ENCODE data around the gene PALLD. TPM values are rescaled to one million over a fixed set of nuclear protein-coding genes. Genes with fewer than 3 reads are reported as not detected.

The PALLD gene
- total RNA-seq, 1 experiment from 2014 or later = 26.7 TPM

GRCh38 chr4:168731006-168731636, 234.3 kb downstream of the PALLD start:
- H3K4me3 ChIP-seq (ENCODE audit: low read length) = no peak overlapping the region
- intact Hi-C loops (cut with micrococcal nuclease) = no loop called here
- BruUV-seq (replicated peaks) = no TSS peak
- no peaks in the 10 kb centered on the region for H3K9me3 ChIP-seq (ENCODE audit: low read length)
- H3K27me3 ChIP-seq (ENCODE audit: low read length) = no peaks in the 10 kb centered on the region
- H3K27ac ChIP-seq (ENCODE audit: low read length) = no peak overlapping the region
- CTCF ChIA-PET = no interaction called here
- no peaks in the 10 kb centered on the region for H3K4me1 ChIP-seq (ENCODE audit: insufficient read depth, low read length)
- no peak overlapping the region for H2AFZ ChIP-seq (ENCODE audit: low read length)
- H3K4me2 ChIP-seq (ENCODE audit: low read length) = no peak overlapping the region
- H3K36me3 ChIP-seq (ENCODE audit: low read depth, low read length) = no peaks in the 10 kb centered on the region
- TF ChIP-seq EZH2 (IDR thresholded peaks at IDR 0.05; ENCODE audit: low read length, unreplicated experiment) = no peak
- TF ChIP-seq CTCF (conservative IDR thresholded peaks at IDR 0.05; ENCODE audit: low read depth, low read length) = no peak
- no peak for TF ChIP-seq EZH2phosphoT487 (IDR thresholded peaks at IDR 0.05; ENCODE audit: borderline replicate concordance, low read length)
- no peak overlapping the region for H3K9ac ChIP-seq (ENCODE audit: low read length)
- H3K9me2 ChIP-seq (replicated peaks; ENCODE audit: low read length) = no peaks in the 10 kb centered on the region
- H3F3A ChIP-seq (ENCODE audit: low read length, unreplicated experiment) = no peaks in the 10 kb centered on the region
- POLR2A ChIA-PET (ENCODE audit: unreplicated experiment) = interaction anchor here (0.6 kb wide), 1 partner anchor 12 kb away, joined by 5 read pairs; no protein-coding TSS in a partner anchor
- no peaks in the 10 kb centered on the region for H4K20me1 ChIP-seq (ENCODE audit: low read length)
- no peaks in the 10 kb centered on the region for H3K79me2 ChIP-seq (ENCODE audit: low read length)
- ATAC-seq (no peak), DNase-seq (no peak)

- no peak for DNase-seq
- TF ChIP-seq EZH2phosphoT487 (IDR thresholded peaks at IDR 0.05; ENCODE audit: borderline replicate concordance, low read length) (no peak), CTCF (conservative IDR thresholded peaks at IDR 0.05; ENCODE audit: low read depth, low read length) (no peak), EZH2 (IDR thresholded peaks at IDR 0.05; ENCODE audit: low read length, unreplicated experiment) (no peak)
- BruUV-seq (replicated peaks) = no TSS peak
- ChIA-PET POLR2A (ENCODE audit: unreplicated experiment) (no interaction called here), CTCF (no interaction called here)
- intact Hi-C loops (cut with micrococcal nuclease) = no loop called here
- H3K4me2 ChIP-seq (ENCODE audit: low read length) = no peak overlapping the region
- no peaks in the 10 kb centered on the region for H3K79me2 ChIP-seq (ENCODE audit: low read length)
- no peaks in the 10 kb centered on the region for H3K27me3 ChIP-seq (ENCODE audit: low read length)
- no peaks in the 10 kb centered on the region for H3K4me1 ChIP-seq (ENCODE audit: insufficient read depth, low read length)
- H4K20me1 ChIP-seq (ENCODE audit: low read length) = no peaks in the 10 kb centered on the region
- no peak overlapping the region for H2AFZ ChIP-seq (ENCODE audit: low read length)
- H3K27ac ChIP-seq (ENCODE audit: low read length) = no peak overlapping the region
- H3F3A ChIP-seq (ENCODE audit: low read length, unreplicated experiment) = no peaks in the 10 kb centered on the region
- no peak overlapping the region for H3K9ac ChIP-seq (ENCODE audit: low read length)
- H3K36me3 ChIP-seq (ENCODE audit: low read depth, low read length) = no peaks in the 10 kb centered on the region
- ATAC-seq = no peak
- H3K9me2 ChIP-seq (replicated peaks; ENCODE audit: low read length) = no peaks in the 10 kb centered on the region
- H3K4me3 ChIP-seq (ENCODE audit: low read length) = no peak overlapping the region
- H3K9me3 ChIP-seq (ENCODE audit: low read length) = no peaks in the 10 kb centered on the region
Observed at GRCh38 chr4:168731706-168732414, 235.0 kb downstream of the PALLD start.

- H3K4me1 ChIP-seq (ENCODE audit: insufficient read depth, low read length) = no peaks in the 10 kb centered on the region
- no peak overlapping the region for H3K4me2 ChIP-seq (ENCODE audit: low read length)
- H2AFZ ChIP-seq (ENCODE audit: low read length) = no peak overlapping the region
- ChIA-PET POLR2A (ENCODE audit: unreplicated experiment) (no interaction called here), CTCF (no interaction called here)
- H3K9me2 ChIP-seq (replicated peaks; ENCODE audit: low read length) = no peaks in the 10 kb centered on the region
- BruUV-seq (replicated peaks) = no TSS peak
- H3K9ac ChIP-seq (ENCODE audit: low read length) = no peak overlapping the region
- no peaks in the 10 kb centered on the region for H3K79me2 ChIP-seq (ENCODE audit: low read length)
- intact Hi-C loops (cut with micrococcal nuclease) = no loop called here
- no peak for TF ChIP-seq EZH2phosphoT487 (IDR thresholded peaks at IDR 0.05; ENCODE audit: borderline replicate concordance, low read length)
- no peak for TF ChIP-seq EZH2 (IDR thresholded peaks at IDR 0.05; ENCODE audit: low read length, unreplicated experiment)
- no peak for TF ChIP-seq CTCF (conservative IDR thresholded peaks at IDR 0.05; ENCODE audit: low read depth, low read length)
- no peaks in the 10 kb centered on the region for H4K20me1 ChIP-seq (ENCODE audit: low read length)
- ATAC-seq (no peak), DNase-seq (no peak)
- H3K36me3 ChIP-seq (ENCODE audit: low read depth, low read length) = no peaks in the 10 kb centered on the region
- H3K9me3 ChIP-seq (ENCODE audit: low read length) = no peaks in the 10 kb centered on the region
- no peak overlapping the region for H3K27ac ChIP-seq (ENCODE audit: low read length)
- no peaks in the 10 kb centered on the region for H3K27me3 ChIP-seq (ENCODE audit: low read length)
- no peak overlapping the region for H3K4me3 ChIP-seq (ENCODE audit: low read length)
- H3F3A ChIP-seq (ENCODE audit: low read length, unreplicated experiment) = no peaks in the 10 kb centered on the region
Observed at GRCh38 chr4:168732714-168733113, 235.9 kb downstream of the PALLD start.
